Glomerular visceral epithelial cell (primary cell): ENCODE results near the gene MS4A15.
A peak's percentile ranks its signal among the peaks of the same experiment; 100 is the strongest.
"Not testable (repeated sequence)": the region's sequence is repeated elsewhere in the genome, so short reads cannot be mapped to it uniquely, and the experiment has no call there.

Source experiments
- DNase-seq: peaks from one replicate; pipeline ENCODE4 v3.0.0-alpha.2; 2016; ENCODE audit errors: extremely low spot score

MS4A15 gene

GRCh38 chr11:60754887-60755286 lies 1.8 kb upstream of the MS4A15 start:
- no peak for DNase-seq

GRCh38 chr11:60757231-60757800 lies 649 bp downstream of the MS4A15 start:
- no peak for DNase-seq

- DNase-seq: not testable (repeated sequence)
Measured at GRCh38 chr11:60758671-60759070, 2.0 kb downstream of the MS4A15 start.

- DNase-seq: not testable (repeated sequence)
Measured at GRCh38 chr11:60759438-60760225, 3.0 kb downstream of the MS4A15 start.

GRCh38 chr11:60761436-60762190 lies 4.9 kb downstream of the MS4A15 start:
- DNase-seq: no peak

- no peak for DNase-seq
Measured at GRCh38 chr11:60762851-60763691, 6.4 kb downstream of the MS4A15 start.

- no peak for DNase-seq
Measured at GRCh38 chr11:60763692-60764369, 7.2 kb downstream of the MS4A15 start.

GRCh38 chr11:60764879-60765278 lies 8.2 kb downstream of the MS4A15 start:
- DNase-seq: no peak

- no peak for DNase-seq
Measured at GRCh38 chr11:60765355-60765754, 8.7 kb downstream of the MS4A15 start.

- no peak for DNase-seq
Measured at GRCh38 chr11:60766547-60766946, 9.9 kb downstream of the MS4A15 start.

- no peak for DNase-seq
Measured at GRCh38 chr11:60767388-60767811, 10.7 kb downstream of the MS4A15 start.

- no peak for DNase-seq
Measured at GRCh38 chr11:60768202-60768601, 11.5 kb downstream of the MS4A15 start.

GRCh38 chr11:60769273-60769672 lies 12.6 kb downstream of the MS4A15 start:
- DNase-seq: no peak

GRCh38 chr11:60769811-60770210 lies 13.1 kb downstream of the MS4A15 start:
- no peak for DNase-seq

- DNase-seq: no peak
Measured at GRCh38 chr11:60771146-60771545, 14.5 kb downstream of the MS4A15 start.

- peak; percentile 13 for DNase-seq
Measured at GRCh38 chr11:60771879-60772525, 15.3 kb downstream of the MS4A15 start.

- DNase-seq: no peak
Measured at GRCh38 chr11:60772666-60773065, 16.0 kb downstream of the MS4A15 start.

- DNase-seq: no peak
Measured at GRCh38 chr11:60774726-60775125, 18.1 kb downstream of the MS4A15 start.

- DNase-seq: peak; percentile 84
Measured at GRCh38 chr11:60775420-60775961, 18.8 kb downstream of the MS4A15 start.

- DNase-seq: no peak
Measured at GRCh38 chr11:60776167-60776566, 19.5 kb downstream of the MS4A15 start.
